GM18508 (cell line): ENCODE data around the gene DDX47.

Source experiments
- ATAC-seq: cut with Tn5 transposase; IDR thresholded peaks from one replicate; pipeline ENCODE4 v1.9.1; 2021; ENCODE audit warnings: moderate number of reproducible peaks; ENCODE audit not compliant: insufficient read depth, unreplicated experiment

DDX47 gene

DNA sequence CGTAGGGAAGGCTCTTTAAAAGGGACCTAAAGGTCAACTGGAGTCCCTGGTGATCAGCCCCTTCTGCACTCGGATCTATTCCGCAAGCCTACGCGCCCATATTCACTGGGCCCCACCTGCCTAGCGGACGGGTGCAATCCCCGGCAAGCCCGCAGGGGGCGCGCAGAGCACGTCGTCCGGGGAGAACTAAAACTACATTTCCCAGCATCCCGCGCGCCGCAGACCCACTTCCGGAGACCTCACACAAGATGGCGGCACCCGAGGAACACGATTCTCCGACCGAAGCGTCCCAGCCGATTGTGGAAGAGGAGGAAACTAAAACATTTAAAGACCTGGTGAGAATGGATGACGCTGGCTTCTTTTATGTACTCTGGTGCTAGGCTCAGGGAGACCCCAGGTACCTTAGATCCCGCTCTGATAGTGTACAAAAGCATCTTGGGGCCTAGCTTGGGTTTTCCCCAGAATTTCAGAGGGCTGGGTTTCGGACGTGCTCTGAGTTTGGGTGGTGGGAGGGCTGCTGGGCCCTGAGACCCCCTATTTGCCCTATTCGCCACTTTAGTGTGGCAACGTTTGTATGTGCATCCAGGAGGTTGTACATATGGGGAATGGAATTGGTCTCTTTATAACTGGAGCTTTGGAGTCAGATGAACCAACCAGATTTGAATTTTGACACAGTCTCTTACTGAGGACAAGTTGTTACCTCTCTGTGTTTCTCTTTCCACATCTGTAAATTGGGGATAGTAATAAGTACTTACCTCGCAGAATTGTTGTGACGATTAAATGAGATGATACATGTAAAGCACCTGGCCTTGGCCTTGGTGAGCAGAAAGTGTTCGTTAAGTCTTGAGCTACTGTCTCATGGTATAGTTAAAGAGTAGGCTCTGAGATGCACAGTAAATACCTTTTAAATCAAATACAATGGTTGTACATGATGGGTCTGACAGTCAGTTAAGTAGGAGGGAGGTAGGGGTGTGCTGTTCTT lies at the start of gene DDX47:
Gene DDX47 (plus strand): TSS at position 227 of the 982 bp plus-strand sequence. CDS start 22 bp downstream, at position 249.
- ATAC-seq, result peak; percentile 74

GRCh38 chr12:12764824-12765223 lies 48.3 kb upstream of the DDX47 start:
- no peak for ATAC-seq

DNA sequence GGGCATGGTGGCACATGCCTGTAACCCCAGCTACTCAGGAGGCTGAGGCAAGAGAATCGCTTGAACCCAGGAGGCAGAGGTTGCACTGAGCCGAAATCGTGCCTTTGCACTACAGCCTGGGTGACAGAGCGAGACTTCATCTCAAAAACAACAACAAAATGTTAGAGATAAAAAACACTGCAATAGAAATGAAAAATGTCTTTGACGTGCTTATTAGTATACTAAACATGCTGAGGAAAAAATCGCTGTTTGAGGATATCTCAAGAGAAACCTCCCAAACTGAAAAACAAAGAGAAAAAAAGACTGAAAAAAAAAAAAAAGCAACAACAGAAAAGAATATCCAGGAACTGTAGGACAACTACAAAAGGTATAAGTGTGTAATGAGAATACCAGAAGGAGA lies 42.9 kb upstream of the DDX47 start:
- no peak for ATAC-seq

- no peak for ATAC-seq
Measured at GRCh38 chr12:12774791-12775190, 38.4 kb upstream of the DDX47 start.

DNA sequence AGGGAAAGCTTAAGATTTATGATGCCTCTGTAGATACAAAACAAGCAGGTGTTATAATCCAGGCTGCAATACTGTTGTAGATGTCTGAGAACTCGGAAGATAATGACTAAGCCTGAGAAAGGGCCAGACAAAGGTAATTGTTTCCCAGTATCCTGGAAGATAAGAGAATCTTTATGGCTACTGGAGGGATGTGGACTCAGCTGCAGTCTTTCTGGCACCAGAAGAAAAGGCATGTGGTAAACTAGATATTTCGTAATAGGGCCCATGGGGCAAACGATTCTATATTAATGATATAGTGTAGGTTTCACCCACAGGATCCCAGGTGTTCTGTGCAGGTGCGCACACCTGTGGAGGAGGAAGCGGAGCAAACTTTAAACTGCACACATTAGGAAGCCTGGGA lies 36.9 kb upstream of the DDX47 start:
- no peak for ATAC-seq

- ATAC-seq, result no peak
Measured at GRCh38 chr12:12777092-12777491, 36.1 kb upstream of the DDX47 start.

- ATAC-seq, result no peak
Measured at GRCh38 chr12:12779007-12779406, 34.1 kb upstream of the DDX47 start.

- ATAC-seq, result no peak
Measured at GRCh38 chr12:12779529-12779928, 33.6 kb upstream of the DDX47 start.

GRCh38 chr12:12784116-12784515 lies 29.0 kb upstream of the DDX47 start:
- no peak for ATAC-seq

DNA sequence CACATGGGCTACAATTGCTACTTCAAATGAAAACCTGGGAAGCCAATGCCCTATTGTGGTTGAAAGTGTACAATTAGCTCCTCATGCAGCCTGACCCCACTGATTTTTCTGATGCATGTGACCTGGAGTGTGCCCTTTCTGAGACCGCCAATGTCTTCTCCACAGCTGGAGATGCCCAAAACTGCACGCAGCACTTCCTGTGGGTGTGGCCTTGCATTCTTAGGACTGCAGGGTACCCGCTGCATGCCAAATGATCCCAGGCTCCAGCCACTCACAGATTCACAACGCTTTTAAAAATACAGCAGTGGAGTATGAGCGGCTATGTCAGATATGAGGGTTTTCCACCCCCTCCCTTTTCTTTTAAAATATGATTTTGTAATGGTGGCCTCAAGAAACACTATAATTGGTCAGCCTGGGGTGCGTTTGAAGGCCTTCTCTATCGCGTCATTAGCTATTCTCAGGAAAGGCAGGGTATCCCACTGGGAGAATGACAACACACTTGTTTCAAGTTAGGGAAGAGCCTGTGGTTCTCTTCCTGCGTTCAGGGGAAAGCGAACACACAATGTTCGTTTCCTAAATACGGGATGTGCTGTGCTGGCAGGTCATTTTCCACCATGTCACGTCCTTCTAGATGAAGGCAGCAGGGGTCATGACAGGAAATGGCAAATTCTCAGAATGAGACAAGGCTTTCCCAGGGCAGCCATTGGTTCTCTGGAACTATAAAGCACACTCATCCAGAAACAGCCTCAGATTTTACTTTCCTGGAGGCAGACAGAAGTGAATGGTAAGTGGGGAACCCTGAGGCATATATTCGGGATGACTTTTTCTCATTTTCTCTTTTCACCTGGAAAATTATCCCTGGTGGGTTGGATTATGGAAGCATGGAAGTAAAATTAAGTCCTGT lies 28.0 kb upstream of the DDX47 start, which contains the start of gene APOLD1:
Gene APOLD1 (plus strand): TSS at position 749 of the 904 bp plus-strand sequence. CDS start 33 bp downstream, at position 782.
- no peak for ATAC-seq

GRCh38 chr12:12786351-12786705 lies 26.8 kb upstream of the DDX47 start:
- ATAC-seq, result no peak

DNA sequence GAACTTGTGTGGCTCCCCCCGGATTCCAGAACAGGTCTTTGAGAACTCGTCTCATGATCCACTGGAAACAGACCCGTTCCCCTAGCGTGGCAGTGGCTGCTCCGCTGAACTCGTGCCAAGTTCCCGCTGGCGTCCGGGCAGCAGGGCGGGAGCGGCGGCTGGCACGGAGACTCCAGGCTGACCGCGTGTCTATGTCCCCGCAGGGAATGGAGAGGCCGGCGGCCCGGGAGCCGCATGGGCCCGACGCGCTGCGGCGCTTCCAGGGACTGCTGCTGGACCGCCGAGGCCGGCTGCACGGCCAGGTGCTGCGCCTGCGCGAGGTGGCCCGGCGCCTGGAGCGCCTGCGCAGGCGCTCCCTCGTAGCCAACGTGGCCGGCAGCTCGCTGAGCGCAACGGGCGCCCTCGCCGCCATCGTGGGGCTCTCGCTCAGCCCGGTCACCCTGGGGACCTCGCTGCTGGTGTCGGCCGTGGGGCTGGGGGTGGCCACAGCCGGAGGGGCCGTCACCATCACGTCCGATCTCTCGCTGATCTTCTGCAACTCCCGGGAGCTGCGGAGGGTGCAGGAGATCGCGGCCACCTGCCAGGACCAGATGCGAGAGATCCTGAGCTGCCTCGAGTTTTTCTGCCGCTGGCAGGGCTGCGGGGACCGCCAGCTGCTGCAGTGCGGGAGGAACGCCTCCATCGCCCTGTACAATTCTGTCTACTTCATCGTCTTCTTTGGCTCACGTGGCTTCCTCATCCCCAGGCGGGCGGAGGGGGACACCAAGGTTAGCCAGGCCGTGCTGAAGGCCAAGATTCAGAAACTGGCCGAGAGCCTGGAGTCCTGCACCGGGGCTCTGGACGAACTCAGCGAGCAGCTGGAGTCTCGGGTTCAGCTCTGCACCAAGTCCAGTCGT lies 26.2 kb upstream of the DDX47 start:
- no peak for ATAC-seq

GRCh38 chr12:12788131-12788530 lies 25.0 kb upstream of the DDX47 start:
- no peak for ATAC-seq

- no peak for ATAC-seq
Measured at GRCh38 chr12:12788675-12789368, 24.3 kb upstream of the DDX47 start.

DNA sequence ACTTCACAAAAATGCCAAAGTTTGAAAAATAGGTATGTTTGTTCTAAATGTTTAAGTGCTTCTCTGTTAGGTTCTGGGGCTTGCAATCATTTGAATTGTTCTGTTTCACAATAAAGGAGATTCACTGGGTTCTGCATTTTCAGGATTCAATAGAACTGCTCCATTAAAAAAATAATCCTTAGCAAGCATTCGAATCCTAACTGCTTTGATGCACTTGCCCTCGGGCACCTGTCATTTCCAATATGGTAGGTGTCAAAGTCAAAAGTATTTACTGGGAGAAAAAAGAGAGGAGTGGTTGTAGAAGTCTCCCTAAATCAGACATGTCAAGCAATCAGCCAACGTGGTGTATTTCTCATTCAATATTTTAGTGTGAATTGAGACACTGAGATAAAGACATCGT lies 22.2 kb upstream of the DDX47 start:
- ATAC-seq, result no peak

DNA sequence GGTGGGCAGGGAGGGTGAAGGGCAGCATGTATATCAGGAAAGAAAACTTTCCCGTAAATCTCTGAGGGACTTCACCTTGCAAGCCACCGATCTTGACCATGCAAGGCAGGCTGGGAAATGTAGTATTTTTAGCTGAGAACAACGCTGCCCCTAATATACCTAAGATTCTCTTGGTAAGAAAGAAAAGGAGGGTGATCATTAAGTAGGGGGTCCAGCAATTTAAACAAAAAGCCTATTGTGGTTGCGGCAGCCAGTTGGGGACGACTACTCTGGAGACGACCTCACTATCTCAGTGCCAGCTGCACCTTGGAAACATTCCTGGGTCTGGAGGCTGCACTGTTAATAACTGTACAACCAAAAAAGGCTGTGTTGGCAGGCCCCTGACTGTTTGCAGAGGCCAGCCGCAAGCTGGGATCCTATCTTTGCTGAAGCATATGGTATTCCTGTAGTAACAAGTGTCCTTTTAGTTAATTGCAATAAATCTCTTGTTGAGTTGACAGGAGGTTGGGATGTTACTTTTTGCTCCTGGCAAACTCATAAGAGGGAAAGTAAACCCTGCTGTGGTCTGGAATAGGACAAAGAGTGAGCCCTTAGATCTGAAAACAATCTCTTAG lies 21.3 kb upstream of the DDX47 start:
- no peak for ATAC-seq

- ATAC-seq, result no peak
Measured at GRCh38 chr12:12792421-12792820, 20.7 kb upstream of the DDX47 start.

DNA sequence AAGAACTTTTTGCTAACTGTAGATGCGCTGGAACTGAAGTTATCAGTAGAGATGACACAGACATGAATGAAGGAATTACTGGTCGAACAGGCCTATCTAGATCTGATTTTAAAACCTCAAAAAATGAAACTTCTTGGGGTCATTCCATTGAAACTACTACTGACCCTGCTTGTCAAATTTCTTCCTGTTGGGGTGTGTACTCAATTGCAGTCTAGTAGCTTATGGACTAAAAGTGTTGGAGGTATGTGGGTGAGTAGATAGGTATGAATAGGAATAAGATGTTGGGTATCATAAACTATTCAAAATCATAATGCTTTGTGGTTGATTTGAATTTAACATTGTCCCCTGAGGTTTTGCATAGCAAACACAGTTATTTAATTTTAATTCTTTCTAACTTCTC lies 18.5 kb upstream of the DDX47 start:
- ATAC-seq, result no peak

- no peak for ATAC-seq
Measured at GRCh38 chr12:12796171-12796570, 17.0 kb upstream of the DDX47 start.
